Kidney (tissue), 14 donors: ENCODE results near the gene TTLL11. TPM values are rescaled to one million over a fixed set of nuclear protein-coding genes. Genes with fewer than 3 reads are reported as not detected.

Source experiments
- DNase-seq, 5 donors: peaks; one replicate each; pipeline ENCODE4 v3.0.0-alpha.2; 2013 to 2020
- FAIRE-seq: peaks from 2 replicates; lab custom pipeline; 2012; peaks lifted over from hg19 to GRCh38; lab: Jason Lieb, UNC
- H3K27ac ChIP-seq, 2 donors: one replicate each; pipeline ENCODE4 v1.7.0; 2013; ENCODE audit warnings: low read depth in 2 of 2, low read length in 2 of 2, inconsistent platforms in 1 of 2
- H3K27me3 ChIP-seq: one replicate; pipeline ENCODE4 v1.7.1; 2013; ENCODE audit warnings: low read length, inconsistent platforms; ENCODE audit not compliant: control insufficient read depth, insufficient read depth
- H3K36me3 ChIP-seq, 3 donors: one replicate each; pipeline versions ENCODE4 v1.7.0 to v1.7.1; 2013; ENCODE audit warnings: low read length in 3 of 3, control low read depth in 1 of 3, inconsistent platforms in 1 of 3; ENCODE audit not compliant: insufficient read depth in 3 of 3, control insufficient read depth in 2 of 3
- H3K4me1 ChIP-seq, 3 donors: one replicate each; pipeline versions ENCODE4 v1.7.0 to v1.7.1; 2013; ENCODE audit warnings: low read length in 3 of 3, inconsistent platforms in 1 of 3, low read depth in 1 of 3; ENCODE audit not compliant: control insufficient read depth in 2 of 3, insufficient read depth in 2 of 3
- H3K4me3 ChIP-seq, 3 donors: one replicate each; pipeline versions ENCODE4 v1.7.0 to v1.8.1; 2013; ENCODE audit warnings: low read length in 3 of 3, control low read depth in 1 of 3, inconsistent platforms in 1 of 3
- H3K9ac ChIP-seq, 3 donors: one replicate each; pipeline versions ENCODE4 v1.7.0 to v1.7.1; 2013; ENCODE audit warnings: low read length in 3 of 3, control low read depth in 1 of 3, inconsistent platforms in 1 of 3
- H3K9me3 ChIP-seq, 3 donors: one replicate each; pipeline versions ENCODE4 v1.7.0 to v1.7.1; 2013; ENCODE audit warnings: low read length in 3 of 3, control low read depth in 1 of 3, inconsistent platforms in 1 of 3; ENCODE audit not compliant: control insufficient read depth in 2 of 3, insufficient read depth in 1 of 3
- CTCF ChIP-seq: IDR thresholded peaks from 3 replicates; pipeline ENCODE4 v1.5.1; 2012; ENCODE audit warnings: mild to moderate bottlenecking, moderate library complexity, borderline replicate concordance; ENCODE audit not compliant: insufficient read depth; ENCODE audit errors: extremely low read depth
- intact Hi-C: fragments of 100-400 bp; cut with DNase I; formaldehyde crosslinking; loops from one replicate; pipeline ENCODE4 v1.11.1; 2022
- polyA plus RNA-seq: library from polyadenylated mRNA; stranded (reverse); fragments of 350-450 nt; fragmentation: Illumina TruSeq; extraction: RNeasy Lipid Tissue Mini Kit (QIAGEN cat#74804); gene quantifications from one replicate; pipeline ENCODE4 v1.2.3, GENCODE V29; 2014; ENCODE audit warnings: low read depth, low replicate concordance; ENCODE audit not compliant: insufficient read depth
- total RNA-seq: library from RNA; stranded (reverse); fragmentation: NEBNext Ultra II Directional; extraction: Animal tissue kit (Norgen Biotek cat#: 25700); gene quantifications from one replicate; pipeline ENCODE4 v1.2.1, GENCODE V29; 2021
- donor health status: control.
- donor health status: control.
- donor health status: control.
- donor health status: control.
- donor health status: control.
- donor health status: DM: yes; HTN: yes; CAD: no.
- donor health status: Normal renal cell carcinoma (clear cell type).

Gene TTLL11
- total and polyA plus RNA-seq, 2 donors from 2014 or later = 2.3 to 10.0 TPM

GRCh38 chr9:121989010-121989409, 104.1 kb downstream of the TTLL11 start:
- no peaks in the 10 kb centered on the region for H3K9me3 ChIP-seq
- FAIRE-seq (no peak), DNase-seq (peak in 3 of 5 donors; percentile 44 to 67 (median 62))
- intact Hi-C loops = loop anchor here (10.0 kb wide), 1 partner anchor 304 kb away; no protein-coding TSS in a partner anchor
- H3K4me1 ChIP-seq = peaks cover 0 to 28% (median 25%) of the 10 kb centered on the region in 3 donors
- H3K27me3 ChIP-seq = no peaks in the 10 kb centered on the region
- no peak overlapping the region for H3K4me3 ChIP-seq
- H3K36me3 ChIP-seq = no peaks in the 10 kb centered on the region
- H3K27ac ChIP-seq = no peak overlapping the region
- no peak overlapping the region for H3K9ac ChIP-seq
- TF ChIP-seq CTCF = peak; percentile 35

GRCh38 chr9:121987314-121987713, 105.8 kb downstream of the TTLL11 start:
- DNase-seq = peak in 4 of 5 donors; percentile 67 to 84 (median 72)
- Histone ChIP-seq H3K36me3 (no peaks in the 10 kb centered on the region), H3K9me3 (no peaks in the 10 kb centered on the region), H3K4me1 (peaks cover 0 to 31% (median 31%) of the 10 kb centered on the region in 3 donors), H3K27me3 (no peaks in the 10 kb centered on the region), H3K9ac (no peak overlapping the region), H3K4me3 (no peak overlapping the region), H3K27ac (peak overlapping the region in 1 of 2 donors; percentile 2)
- intact Hi-C loops = loop anchor here (10.0 kb wide), 1 partner anchor 303 kb away; no protein-coding TSS in a partner anchor
- TF ChIP-seq CTCF = no peak
- no peak for FAIRE-seq

- Histone ChIP-seq H3K9me3 (no peaks in the 10 kb centered on the region), H3K9ac (no peak overlapping the region), H3K4me3 (no peak overlapping the region), H3K4me1 (peaks cover 0 to 31% (median 30%) of the 10 kb centered on the region in 3 donors), H3K27ac (peak overlapping the region in 1 of 2 donors; percentile 43), H3K27me3 (no peaks in the 10 kb centered on the region), H3K36me3 (no peaks in the 10 kb centered on the region)
- FAIRE-seq = no peak
- DNase-seq = peak in 1 of 5 donors; percentile 72
- intact Hi-C loops = loop anchor here (10.0 kb wide), 1 partner anchor 301 kb away; no protein-coding TSS in a partner anchor
- no peak for TF ChIP-seq CTCF
These were observed 107.2 kb downstream of the TTLL11 start for GRCh38 chr9:121985792-121986494.
